ENCODE measurements around the gene TEX52.
"Not testable (repeated sequence)": the region's sequence is repeated elsewhere in the genome, so short reads cannot be mapped to it uniquely, and the experiment has no call there.

TEX52 gene

DNA sequence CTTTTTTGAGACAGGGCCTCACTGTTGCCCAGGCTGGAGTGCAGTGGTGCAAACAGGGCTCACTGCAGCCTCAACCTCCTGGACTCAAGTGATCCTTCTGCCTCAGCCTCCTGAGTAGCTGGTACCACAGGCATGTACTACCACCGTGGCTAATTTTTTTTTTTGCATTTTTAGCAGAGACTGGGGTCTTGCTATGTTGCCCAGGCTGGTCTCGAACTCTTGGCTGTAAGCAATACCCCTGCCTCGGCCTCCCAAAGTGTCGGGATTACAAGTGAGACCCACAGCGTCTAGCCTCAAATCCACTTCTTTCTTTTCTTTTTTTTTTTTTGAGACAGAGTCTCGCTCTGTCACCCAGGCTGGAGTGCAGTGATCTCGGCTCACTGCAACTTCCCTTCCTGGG lies 6.6 kb upstream of the TEX52 start:
- DNase-seq: not testable (repeated sequence)

DNA sequence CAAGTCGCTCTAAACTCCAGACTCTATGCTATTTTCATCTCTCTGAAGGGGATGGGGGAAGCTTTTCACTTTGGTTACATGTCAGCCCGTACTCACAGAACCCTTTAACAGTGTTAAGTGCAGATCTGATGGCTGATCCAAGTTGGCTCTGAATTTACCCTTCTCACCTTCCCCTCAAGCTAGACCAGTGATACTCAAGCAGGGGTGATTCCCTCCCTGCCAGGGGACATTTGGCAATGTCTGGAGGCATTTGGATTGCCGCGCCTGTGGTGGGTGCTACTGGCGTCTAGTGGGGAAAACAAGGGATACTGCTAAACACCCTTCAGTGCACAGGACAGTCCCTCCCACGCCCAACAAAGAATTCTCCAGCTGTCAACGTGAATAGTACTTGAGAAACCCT lies 6.0 kb upstream of the TEX52 start:
- no peak for DNase-seq

DNA sequence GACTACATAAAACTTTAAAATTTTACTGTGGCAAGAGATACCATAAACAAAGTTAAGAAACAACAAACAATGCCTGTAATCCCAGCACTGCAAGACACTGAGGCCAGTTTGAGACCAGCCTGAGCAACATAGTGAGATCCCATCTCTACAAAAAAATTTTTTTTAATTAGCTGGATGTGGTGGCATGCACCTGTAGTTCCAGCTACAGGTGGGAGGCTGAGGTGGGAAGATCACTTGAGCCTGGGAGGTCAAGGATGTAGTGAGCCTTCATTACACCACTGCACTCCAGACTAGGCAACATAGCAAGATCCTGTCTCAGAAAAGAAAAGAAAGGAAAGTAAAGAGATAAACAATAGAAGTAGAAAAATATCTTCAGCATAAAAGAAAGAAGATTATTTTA lies 3.3 kb upstream of the TEX52 start:
- DNase-seq: no peak

DNA sequence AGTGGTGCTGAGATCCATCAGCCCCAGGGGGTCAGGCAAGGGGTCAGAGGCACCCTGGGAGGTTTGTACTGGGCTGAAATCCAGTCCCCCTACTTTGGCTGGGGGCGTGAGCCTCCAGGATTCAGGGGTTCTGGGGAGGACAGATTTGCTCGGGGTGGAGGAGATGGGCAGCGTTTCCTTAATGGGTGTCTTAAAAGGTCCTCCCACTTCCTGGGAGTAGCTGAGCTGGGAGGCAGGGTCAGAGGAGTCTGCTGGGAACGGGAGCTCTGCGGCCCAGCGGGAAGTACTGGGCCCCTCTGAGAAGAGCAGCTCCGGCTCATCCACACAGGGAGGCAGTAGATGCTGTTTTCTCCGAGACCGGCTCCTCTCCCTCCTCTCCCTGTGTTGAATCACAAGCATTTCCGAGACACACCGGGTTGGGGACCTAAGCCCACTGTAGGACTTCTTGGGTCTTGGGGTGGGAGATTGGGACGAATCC lies 2.1 kb upstream of the TEX52 start:
- DNase-seq: no peak

DNA sequence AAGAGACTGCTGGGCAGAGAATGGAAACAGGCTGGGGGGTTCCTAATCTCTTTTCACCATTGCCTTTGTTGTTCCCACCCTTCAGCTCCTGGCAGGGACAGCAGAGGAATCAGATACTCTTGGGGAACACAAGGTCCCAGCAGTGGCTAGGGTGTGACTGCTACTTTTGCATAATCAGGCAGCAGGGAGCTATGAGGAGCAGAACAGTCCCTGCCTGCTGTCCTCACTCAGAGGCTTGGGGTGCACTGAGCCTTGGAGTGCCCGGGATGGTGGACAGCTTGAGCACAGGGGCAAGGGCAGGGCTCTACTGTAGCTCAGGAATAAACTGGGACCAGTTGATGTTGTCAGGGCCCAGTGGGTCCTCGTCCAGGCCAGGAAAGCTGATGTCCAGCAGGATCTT lies 1.5 kb upstream of the TEX52 start:
- DNase-seq: no peak

DNA sequence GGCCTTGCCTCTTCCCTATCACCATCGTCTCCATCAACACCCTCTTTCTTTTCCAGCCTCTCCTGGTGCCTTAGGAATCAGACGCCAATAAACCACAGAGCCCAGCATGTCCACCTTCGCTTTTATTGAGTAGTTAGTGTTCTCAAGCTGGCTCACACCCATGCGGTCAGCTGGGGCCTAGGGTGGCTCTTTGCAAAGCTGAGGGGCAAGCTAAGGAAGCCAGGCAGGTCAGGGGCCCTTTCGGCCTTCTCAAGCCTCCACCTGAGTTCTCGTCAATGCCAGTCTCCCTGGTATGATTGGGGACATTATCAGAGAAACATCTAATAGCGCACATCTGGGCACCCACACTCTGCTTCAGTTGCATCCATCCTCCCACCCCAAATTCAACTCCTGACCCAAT lies 737 bp upstream of the TEX52 start:
- peak; percentile 27 for DNase-seq

DNA sequence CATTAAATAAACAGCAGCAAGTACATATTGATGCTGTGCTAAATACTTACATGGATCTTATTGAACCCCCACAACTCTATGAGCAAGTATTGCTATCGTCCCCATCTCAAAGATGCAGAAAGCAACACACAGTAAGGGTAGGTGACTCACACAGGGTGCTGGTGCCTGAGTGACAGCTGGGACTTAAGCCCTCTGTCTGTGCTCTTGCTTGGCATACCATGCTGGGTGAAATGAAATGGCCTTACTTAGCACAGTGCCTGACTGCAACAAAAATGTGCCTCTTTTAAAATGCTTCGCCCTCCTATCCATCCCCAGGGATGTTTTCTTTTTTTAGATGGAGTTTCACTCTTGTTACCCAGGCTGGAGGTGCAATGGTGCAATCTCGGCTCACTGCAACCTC lies 788 bp downstream of the TEX52 start:
- no peak for DNase-seq

DNA sequence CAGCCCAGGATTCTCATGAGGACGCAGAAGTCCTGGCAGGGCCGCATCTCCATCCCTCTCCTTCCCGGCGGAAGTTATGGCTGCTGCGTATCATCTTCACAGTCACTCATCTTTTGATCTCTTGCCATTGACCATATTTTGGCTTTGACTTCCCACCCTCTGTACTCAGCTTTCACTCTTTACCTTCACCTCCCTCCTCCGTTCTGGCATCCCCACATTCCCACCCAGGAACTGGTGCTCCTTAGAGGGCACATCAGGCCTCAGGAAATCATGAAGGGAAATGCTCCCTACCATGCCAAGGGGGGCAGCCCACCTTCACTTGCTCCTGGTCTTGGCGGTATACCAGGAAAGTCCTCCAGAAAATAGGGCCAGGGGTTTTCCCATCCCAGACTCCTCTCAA lies 1.3 kb downstream of the TEX52 start:
- no peak for DNase-seq

DNA sequence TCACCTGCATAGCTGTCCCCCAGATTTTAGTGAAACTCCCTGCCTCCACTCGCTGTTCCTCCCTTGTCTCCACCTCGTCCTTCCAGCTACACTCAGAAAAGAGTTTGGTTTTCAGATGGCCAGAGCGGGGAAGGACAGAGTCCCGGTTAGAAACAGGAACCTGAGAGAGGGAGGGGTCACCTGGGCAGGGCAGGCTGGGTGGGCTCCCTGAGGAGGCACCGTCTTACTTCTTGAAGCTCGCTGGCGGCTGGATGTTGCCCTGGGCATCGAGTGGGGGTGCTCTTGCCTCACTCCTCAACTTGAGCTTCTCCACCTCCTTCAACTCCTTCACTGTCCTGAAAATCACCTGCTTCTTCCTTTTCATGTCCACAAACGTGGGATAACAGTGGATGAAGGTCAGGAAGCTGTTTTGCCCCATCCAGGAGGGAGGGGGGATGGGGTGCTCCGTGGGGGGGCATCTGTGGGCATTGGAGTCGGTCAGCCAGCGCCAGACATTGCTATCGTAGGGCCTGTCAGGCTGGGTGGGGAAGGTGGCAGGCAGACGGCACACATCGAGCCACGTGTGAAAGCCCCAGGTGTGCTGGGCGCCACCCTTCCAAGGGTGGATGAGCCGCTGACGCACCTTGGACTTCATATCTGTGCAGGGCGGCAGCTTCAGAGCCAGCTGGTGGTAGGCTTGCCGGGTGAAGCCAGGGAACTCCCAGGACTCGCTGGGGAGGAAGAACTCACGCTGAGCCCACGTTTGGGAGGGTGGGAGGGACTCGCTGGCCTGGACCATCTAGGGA lies 2.0 kb downstream of the TEX52 start:
- no peak for DNase-seq

DNA sequence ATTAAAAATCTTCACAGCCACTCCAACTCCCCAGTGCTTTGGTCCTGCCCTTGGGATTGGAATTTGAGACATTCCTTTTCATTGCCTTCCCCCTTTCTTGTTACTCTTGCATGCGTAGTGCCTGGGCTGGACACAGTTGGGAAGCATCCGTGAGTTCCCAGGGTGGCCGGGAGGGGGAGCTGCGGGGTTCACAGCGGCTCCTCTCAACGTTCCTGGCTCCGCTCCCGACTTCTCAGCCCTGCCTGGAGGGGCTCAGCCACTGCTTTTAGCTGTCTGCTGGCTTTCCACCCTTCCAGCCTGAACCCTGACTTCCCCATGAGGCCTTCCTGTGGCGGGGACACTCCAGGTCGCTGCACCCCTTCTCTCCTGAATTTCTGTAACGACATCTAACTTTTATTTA lies 3.2 kb downstream of the TEX52 start:
- DNase-seq: peak; percentile 59

DNA sequence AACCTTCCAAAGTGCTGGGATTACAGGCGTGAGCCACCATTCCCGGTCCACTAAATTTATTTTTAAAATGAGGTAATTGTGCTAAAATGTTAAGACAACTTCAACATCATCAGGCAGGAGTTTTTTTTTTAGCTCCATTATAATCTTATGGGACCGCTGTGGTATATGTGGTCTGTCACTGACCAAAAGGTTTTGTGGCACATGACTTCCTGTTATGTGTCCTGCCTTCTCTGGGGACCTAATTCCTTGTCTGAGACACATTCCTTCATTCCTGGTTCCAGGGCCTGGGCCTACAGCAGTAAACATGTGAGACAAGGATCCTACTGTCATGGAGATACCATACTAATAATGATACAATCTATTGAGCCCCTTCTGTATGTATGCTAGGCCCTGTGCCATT lies 4.9 kb downstream of the TEX52 start:
- DNase-seq: no peak

DNA sequence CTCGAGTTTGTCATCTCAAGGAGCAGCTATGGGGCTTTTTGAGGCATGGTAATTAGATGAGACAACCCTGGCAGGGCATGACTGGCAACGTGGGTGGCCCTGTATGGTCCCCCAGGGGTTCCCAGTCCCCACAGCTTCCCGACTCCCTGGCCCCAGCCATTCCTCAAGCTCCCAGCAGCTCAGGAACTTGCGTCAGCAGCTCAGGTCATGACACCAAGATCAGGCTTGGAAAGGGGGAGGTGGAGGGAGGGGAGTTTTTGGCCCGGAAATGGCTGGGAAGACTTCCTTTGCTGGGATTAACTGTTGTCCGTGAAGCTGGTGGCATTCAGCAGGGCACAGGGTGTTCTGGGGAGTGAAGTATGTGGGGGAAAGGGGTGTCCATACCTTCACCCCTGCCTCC lies 11.6 kb downstream of the TEX52 start:
- DNase-seq: no peak

DNA sequence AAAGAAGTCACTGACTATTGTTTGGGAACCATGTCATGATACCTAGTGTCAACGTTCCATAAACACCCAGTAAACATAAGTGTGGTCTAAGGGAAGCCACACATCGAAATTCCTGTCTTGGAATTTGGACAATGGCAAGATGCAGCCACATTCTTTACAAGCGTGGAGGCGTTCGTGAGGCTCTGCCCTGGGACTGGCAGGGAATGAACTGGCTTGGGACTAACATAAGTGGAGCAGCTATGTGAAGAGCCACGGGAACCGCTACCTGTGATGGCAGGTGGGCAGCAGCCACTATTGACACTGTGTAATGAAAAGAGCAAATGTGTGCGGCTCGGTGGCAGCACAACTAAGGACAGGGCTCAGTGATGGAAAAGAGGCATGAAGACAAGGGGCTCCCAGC lies 12.1 kb downstream of the TEX52 start:
- DNase-seq: no peak

DNA sequence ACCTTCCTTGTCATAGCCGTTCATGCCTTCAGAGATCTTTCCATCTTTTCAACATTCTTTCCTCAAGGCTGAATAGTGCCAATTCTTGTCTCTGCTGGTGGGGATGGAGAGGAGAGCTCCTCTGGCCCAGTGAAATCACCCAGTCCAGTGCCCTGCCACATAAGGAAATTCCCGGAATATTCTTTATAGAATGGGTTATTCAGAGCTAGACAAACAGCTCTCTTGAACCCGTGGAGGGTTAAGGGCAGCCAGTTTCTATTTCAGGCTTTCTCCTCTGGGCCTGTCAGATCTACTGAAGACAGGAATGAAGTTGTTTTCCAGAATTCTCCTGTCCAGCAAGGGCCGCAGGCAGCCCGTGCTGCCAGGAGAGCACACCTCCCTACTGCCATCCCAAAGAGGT lies 13.9 kb downstream of the TEX52 start:
- no peak for DNase-seq

DNA sequence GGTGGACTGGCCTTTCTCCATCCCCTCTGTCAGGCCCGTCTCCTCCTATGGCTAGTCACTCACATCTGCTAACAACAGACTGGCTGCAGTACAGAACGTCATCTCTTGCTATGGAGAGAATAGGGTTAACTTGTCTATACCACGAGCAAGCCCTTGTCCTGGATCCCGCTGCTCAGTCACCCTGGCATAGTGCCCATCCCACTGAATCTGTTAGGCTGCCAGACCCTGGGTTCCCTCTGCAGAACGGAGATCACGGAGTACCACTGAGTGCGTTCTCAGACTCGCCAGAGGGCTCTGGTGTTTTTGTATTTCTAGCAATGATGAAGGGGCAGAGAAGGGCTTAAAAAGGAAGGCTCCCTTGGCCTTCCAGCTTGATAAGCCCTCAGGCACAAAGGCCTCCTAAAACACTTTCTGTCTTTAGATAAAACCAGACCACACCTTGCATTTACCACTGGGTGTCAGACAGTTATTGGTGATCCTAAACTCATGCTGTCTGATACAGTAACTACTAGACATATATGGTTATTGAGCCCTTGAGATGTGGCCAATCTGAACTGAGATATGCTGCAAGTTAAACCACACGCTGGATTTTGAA lies 15.7 kb downstream of the TEX52 start:
- DNase-seq: no peak

DNA sequence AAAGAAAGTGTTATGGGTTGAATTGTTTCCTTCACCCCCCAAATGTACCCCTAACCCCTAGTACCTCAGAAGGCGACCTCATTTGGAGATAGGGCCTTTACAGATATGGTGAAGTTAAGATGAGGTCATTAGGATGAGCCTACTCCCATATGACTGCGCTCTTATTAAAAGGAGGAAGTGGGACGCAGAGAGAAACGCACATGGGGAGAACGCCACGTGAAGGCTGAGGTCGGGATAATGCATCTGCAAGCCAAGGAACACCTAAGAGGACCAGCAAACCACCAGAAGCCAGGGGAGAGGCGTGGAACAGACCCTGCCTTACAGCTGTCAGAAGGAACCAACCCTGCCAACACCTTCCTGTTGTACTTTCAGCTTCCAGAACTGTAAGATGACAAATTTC lies 20.3 kb downstream of the TEX52 start:
- DNase-seq: no peak

DNA sequence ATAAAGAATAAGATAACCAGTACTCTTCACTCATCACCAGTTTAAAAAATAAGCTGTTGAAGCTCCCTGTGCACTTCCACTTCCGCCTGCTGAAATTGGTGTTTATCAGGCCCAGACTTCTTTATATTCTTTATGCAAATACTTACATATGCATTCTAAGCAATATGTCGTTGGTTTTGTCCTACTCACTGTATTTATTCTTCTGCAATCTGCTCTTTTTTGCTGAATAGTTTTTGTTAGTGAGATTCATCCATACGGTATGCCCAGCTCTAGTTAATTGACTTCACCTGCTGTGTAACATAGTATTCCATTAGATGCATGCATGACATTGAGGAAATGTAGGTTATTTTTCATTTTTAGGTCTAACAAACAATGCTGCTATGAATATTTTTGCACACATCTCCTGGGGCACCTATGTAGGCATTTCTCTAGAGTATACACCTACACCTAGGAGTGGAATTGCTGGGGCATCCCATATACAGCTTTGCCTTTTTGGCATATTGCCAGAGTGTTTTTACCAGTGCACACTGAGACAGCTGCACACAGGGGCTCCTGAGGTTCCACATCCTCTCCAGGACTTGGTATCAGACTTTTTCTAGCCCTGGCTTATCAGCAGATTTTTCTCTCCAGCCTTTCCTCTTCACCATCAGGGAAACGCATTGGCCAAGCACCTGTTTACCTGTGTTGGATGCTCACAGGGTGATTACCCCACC lies 21.0 kb downstream of the TEX52 start:
- no peak for DNase-seq

DNA sequence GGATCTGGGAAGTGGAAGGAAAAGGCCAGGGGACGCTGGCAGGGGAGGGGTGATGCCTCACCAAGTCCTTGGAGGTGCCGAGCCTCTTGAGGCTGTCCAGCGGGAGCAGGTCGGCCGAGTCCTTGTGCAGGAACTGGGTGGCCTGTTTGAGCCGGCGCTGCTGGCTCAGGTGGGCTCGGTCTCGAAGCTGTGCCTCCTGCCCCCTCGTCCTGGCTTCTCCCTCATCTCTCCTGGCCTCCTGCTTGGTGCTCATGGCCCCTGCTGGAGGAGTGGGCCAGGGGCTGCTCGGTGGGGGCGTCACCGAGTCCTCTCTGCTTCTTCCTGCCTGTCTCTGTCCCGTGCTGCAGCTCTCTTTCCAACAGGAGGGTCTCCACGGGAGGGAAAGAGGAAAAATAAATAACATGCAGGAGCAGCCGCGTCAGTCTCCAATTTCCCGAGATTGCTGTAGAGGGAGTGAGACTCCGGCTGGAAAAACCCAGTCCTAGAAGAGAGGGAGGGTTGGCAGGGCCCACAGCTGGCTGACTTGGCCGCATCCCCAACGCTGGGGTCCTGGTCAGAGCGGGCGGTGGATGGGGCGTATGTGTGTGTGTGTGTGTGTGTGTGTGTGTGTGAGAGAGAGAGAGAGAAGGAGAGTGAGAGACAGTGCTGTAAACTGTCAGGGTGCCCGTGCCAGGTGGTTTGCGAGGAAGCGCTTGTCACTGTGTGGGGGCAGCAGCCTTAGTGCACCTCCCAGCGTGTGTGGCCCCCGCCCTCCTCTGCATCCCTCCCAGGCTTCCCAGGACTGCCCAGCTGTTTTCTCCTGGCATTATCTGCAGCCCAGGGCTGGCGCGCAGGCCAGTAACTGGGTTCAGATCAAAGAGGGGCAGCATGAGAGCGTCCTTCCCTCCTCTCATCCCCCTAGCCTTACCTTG lies 22.0 kb downstream of the TEX52 start, which contains the start of gene NRIP2:
Gene NRIP2 (minus strand): TSS at position 455 of the 911 bp plus-strand sequence. CDS start 52 bp downstream, at position 403.
- no peak for DNase-seq

DNA sequence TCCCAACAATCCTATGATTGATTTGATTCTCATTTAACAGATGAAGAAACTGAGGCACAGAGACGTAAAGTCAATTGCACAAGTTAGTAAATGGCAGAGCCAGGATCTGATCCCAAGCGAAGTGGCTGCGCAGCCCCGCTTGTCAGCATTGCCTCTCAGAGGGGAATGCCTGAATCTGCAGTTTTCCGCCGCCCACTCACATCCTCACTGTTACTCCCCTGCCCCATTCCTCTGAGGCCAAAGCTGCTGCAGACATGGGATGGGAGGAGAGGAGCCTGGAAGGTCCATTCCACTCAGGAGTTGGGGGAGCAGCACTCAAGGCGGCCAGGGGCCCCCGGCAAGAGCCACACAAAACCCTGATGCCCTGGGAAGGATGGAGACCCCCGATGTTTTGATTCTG lies 23.0 kb downstream of the TEX52 start:
- DNase-seq: no peak

DNA sequence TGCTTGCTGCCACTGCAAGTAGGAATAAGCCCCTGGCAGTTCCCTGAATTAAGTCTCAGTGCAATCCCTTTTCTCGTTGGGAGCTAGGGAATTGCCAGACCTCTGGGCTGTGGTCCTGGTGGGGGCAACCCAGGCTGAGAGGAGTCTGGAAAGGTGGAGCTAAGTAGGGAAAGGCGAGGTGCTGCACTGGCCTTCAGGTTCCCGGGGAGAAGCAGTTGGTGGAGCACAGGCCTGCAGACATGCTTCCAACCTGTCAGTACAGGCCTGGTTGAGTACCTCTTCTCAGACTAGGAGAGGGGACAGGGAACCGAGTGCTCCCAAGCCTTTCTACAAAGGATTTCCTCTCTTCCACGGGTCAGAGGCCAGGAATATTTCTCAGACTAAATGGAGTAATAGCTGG lies 23.5 kb downstream of the TEX52 start:
- no peak for DNase-seq

DNA sequence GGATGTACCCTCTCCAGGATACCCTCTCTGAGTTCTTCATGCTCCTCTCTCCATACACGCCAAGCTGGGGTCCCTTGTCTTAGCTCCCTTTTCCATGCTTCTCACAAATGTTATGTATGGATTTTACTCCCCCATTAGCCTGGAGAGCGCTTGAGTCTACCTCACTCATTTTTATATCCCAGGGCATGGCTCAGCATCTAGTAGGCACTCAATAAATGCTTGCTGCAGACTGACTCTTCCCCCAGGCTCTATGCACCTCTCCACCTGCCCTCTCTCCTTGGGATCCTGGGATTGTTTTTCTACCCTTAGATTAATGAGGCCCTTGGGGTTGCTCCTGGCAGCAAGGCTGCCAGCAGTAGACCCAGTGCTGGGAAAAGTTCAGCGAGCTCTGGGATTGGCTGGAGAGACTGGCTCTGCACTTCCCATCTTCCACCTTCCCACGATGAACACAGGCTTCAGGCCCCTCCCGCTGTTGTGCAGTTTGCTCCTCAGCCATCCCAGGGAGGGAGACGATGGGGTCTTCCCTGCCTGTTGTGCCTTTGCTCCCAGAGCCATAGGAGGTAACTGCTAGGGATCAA lies 24.2 kb downstream of the TEX52 start:
- DNase-seq: no peak

DNA sequence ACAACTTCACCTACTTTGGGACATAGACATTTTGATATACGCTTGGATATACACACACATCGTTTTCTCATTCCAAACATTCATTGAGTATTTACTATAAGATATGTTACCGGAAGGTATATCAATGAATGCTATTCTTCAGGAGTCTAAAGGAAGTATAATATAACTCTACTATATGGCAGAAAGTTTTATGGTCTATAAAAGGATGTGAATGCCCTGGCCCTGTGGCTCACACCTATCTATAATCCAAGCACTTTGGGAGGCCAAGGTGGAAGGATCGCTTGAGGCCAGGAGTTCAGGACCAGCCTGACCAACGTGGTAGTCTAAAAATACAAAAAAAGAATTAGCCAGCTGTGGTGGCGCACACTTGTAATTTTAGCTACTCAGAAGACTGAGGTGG lies 27.6 kb downstream of the TEX52 start:
- no peak for DNase-seq

All from NCI-H510A treated with DMSO at 0.1 percent for 48 hours (cell line).